ENCODE results near the gene DGKB. TPM values are rescaled to one million over a fixed set of nuclear protein-coding genes. Genes with fewer than 3 reads are reported as not detected.
A peak's percentile ranks its signal among the peaks of the same experiment; 100 is the strongest.

Gene DGKB
- polyA plus RNA-seq, 1 donor (not counting 4 experiments of a cell fraction or from before 2014, with no cell fraction given) = 0.01 TPM

DNA sequence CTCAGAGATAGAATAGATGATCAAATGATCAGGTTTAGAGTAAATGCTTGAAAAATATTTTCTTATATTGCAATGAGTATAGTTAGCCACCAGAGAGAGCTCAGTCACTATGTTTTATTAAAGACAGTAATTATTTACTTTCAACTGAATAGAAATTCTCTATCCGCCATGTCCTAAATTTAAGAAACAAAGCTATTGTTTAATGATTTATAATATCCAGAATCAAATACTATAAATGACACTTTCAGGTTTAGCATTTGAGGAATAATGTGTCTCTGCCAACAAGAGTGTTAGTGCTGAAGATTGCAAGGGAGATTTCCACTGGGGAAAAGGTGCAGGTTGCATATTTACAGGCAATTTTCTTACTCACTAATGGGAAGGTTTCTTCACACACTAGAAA, 184.7 kb downstream of the DGKB start:
- Histone ChIP-seq H3K4me3 (ENCODE audit: control insufficient read depth in 2 of 3, extremely low read depth in 1 of 3, insufficient read depth in 2 of 3, low read depth in 1 of 3, low read length in 3 of 3) (no peak overlapping the region), H3K4me2 (ENCODE audit: control insufficient read depth, extremely low read depth, insufficient read depth, low read depth, low read length) (no peak overlapping the region), H3K4me1 (ENCODE audit: control insufficient read depth, extremely low read depth, insufficient read depth, low read length) (no peaks in the 10 kb centered on the region), H3K79me2 (ENCODE audit: control insufficient read depth, insufficient read depth, low read length) (no peaks in the 10 kb centered on the region), H3K9ac (ENCODE audit: control insufficient read depth, extremely low read depth, insufficient read depth, low read length) (no peak overlapping the region), H4K20me1 (ENCODE audit: control insufficient read depth, extremely low read depth, insufficient read depth, low read length) (no peaks in the 10 kb centered on the region), H3K27me3 (ENCODE audit: control insufficient read depth, extremely low read depth, insufficient read depth, low read length) (no peaks in the 10 kb centered on the region), H2AFZ (ENCODE audit: control insufficient read depth, low read length) (no peak overlapping the region), H3K36me3 (ENCODE audit: control insufficient read depth in 2 of 2, extremely low read depth in 1 of 2, insufficient read depth in 2 of 2, low read length in 2 of 2) (no peaks in the 10 kb centered on the region), H3K9me3 (ENCODE audit: control insufficient read depth, low read depth, low read length) (no peaks in the 10 kb centered on the region), H3K27ac (ENCODE audit: control insufficient read depth, insufficient read depth, low read length) (no peak overlapping the region), H3K9me1 (ENCODE audit: control insufficient read depth, extremely low read depth, insufficient read depth, low read length) (no peaks in the 10 kb centered on the region)
- FAIRE-seq = no peak
- TF ChIP-seq EZH2 (IDR thresholded peaks at IDR 0.05; ENCODE audit: low read length) = no peak
- TF ChIP-seq, protein P1, sequence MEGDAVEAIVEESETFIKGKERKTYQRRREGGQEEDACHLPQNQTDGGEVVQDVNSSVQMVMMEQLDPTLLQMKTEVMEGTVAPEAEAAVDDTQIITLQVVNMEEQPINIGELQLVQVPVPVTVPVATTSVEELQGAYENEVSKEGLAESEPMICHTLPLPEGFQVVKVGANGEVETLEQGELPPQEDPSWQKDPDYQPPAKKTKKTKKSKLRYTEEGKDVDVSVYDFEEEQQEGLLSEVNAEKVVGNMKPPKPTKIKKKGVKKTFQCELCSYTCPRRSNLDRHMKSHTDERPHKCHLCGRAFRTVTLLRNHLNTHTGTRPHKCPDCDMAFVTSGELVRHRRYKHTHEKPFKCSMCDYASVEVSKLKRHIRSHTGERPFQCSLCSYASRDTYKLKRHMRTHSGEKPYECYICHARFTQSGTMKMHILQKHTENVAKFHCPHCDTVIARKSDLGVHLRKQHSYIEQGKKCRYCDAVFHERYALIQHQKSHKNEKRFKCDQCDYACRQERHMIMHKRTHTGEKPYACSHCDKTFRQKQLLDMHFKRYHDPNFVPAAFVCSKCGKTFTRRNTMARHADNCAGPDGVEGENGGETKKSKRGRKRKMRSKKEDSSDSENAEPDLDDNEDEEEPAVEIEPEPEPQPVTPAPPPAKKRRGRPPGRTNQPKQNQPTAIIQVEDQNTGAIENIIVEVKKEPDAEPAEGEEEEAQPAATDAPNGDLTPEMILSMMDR (optimal IDR thresholded peaks at IDR 0.05 in 1 of 3, IDR thresholded peaks at IDR 0.05 in 1 of 3, conservative IDR thresholded peaks at IDR 0.05 in 1 of 3; ENCODE audit: extremely low read depth in 1 of 3, insufficient read depth in 2 of 3, low read length in 3 of 3) = peak in 1 of 3 experiments; percentile 11
- dilution Hi-C loops (cut with MboI; ENCODE audit: extremely low pct_ligation_motif_present, low sequenced_read_pairs) = no loop called here
- DNase-seq (ENCODE audit: low read depth, low spot score) = no peak

DNA sequence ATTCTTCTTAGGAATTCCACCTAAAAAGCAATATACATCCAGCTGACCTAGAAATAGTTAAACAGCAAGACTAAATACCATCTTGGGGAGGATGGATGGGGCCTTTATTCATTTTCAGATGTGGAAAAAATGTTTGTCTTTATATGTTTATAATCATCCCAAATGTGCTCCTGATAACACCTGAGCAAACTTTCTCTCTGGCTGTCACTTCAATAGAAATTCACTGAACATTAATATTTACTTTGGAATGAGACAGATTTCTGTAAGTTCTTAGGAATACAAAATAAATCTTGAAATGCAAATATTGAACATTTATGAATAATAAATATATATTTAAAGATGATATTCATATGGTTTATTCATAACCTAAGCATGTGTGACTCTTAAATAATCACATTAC, 185.4 kb downstream of the DGKB start:
- no peaks in the 10 kb centered on the region for H4K20me1 ChIP-seq (ENCODE audit: control insufficient read depth, extremely low read depth, insufficient read depth, low read length)
- dilution Hi-C loops (cut with MboI; ENCODE audit: extremely low pct_ligation_motif_present, low sequenced_read_pairs) = no loop called here
- H3K36me3 ChIP-seq (ENCODE audit: control insufficient read depth in 2 of 2, extremely low read depth in 1 of 2, insufficient read depth in 2 of 2, low read length in 2 of 2) = no peaks in the 10 kb centered on the region
- H3K9me1 ChIP-seq (ENCODE audit: control insufficient read depth, extremely low read depth, insufficient read depth, low read length) = no peaks in the 10 kb centered on the region
- DNase-seq (ENCODE audit: low read depth, low spot score) = no peak
- H3K27me3 ChIP-seq (ENCODE audit: control insufficient read depth, extremely low read depth, insufficient read depth, low read length) = no peaks in the 10 kb centered on the region
- no peaks in the 10 kb centered on the region for H3K4me1 ChIP-seq (ENCODE audit: control insufficient read depth, extremely low read depth, insufficient read depth, low read length)
- H3K9me3 ChIP-seq (ENCODE audit: control insufficient read depth, low read depth, low read length) = no peaks in the 10 kb centered on the region
- H3K4me3 ChIP-seq (ENCODE audit: control insufficient read depth in 2 of 3, extremely low read depth in 1 of 3, insufficient read depth in 2 of 3, low read depth in 1 of 3, low read length in 3 of 3) = no peak overlapping the region
- no peak overlapping the region for H3K9ac ChIP-seq (ENCODE audit: control insufficient read depth, extremely low read depth, insufficient read depth, low read length)
- H3K4me2 ChIP-seq (ENCODE audit: control insufficient read depth, extremely low read depth, insufficient read depth, low read depth, low read length) = no peak overlapping the region
- no peak overlapping the region for H3K27ac ChIP-seq (ENCODE audit: control insufficient read depth, insufficient read depth, low read length)
- H3K79me2 ChIP-seq (ENCODE audit: control insufficient read depth, insufficient read depth, low read length) = no peaks in the 10 kb centered on the region
- no peak overlapping the region for H2AFZ ChIP-seq (ENCODE audit: control insufficient read depth, low read length)
- TF ChIP-seq, protein P1 (optimal IDR thresholded peaks at IDR 0.05 in 1 of 3, IDR thresholded peaks at IDR 0.05 in 1 of 3, conservative IDR thresholded peaks at IDR 0.05 in 1 of 3; ENCODE audit: extremely low read depth in 1 of 3, insufficient read depth in 2 of 3, low read length in 3 of 3) = no peak
- no peak for TF ChIP-seq EZH2 (IDR thresholded peaks at IDR 0.05; ENCODE audit: low read length)
- no peak for FAIRE-seq

All from keratinocyte (primary cell).